HEK293T (cell line): ENCODE data around the gene KANK2.

Experiments used
- CTBP1 ChIP-seq: fragments of 450-650 bp; IDR thresholded peaks from 2 replicates; pipeline ENCODE4 v1.6.1; 2016; ENCODE audit warnings: borderline replicate concordance
- FOXM1 ChIP-seq: fragments of 450-650 bp; IDR thresholded peaks from 2 replicates; pipeline ENCODE4 v1.6.1; 2017; ENCODE audit warnings: mild to moderate bottlenecking, borderline replicate concordance
- HDGF ChIP-seq: fragments of 450-650 bp; IDR thresholded peaks from 2 replicates; pipeline ENCODE4 v1.6.1; 2017; ENCODE audit warnings: antibody characterized with exemption, borderline replicate concordance
- SP1 ChIP-seq: fragments of 450-650 bp; IDR thresholded peaks from 2 replicates; pipeline ENCODE4 v1.6.1; 2017
- TARDBP ChIP-seq: fragments of 450-650 bp; IDR thresholded peaks from 2 replicates; pipeline ENCODE4 v1.6.1; 2016
- ZNF384 ChIP-seq: fragments of 450-650 bp; IDR thresholded peaks from 2 replicates; pipeline ENCODE4 v1.6.1; 2016

- no peak for TF ChIP-seq TARDBP
- TF ChIP-seq ZNF384 = no peak
- TF ChIP-seq SP1 = no peak
- TF ChIP-seq FOXM1 = no peak
- TF ChIP-seq CTBP1 = no peak
- TF ChIP-seq HDGF = no peak
Observed at GRCh38 chr19:11214387-11214786, 17.0 kb upstream of the KANK2 start.
